Measurements from ENCODE around the gene TRAPPC2L. TPM values are rescaled to one million over a fixed set of nuclear protein-coding genes. Genes with fewer than 3 reads are reported as not detected.

The TRAPPC2L gene
- total RNA-seq, 1 experiment from 2014 or later: 94.1 TPM

DNA sequence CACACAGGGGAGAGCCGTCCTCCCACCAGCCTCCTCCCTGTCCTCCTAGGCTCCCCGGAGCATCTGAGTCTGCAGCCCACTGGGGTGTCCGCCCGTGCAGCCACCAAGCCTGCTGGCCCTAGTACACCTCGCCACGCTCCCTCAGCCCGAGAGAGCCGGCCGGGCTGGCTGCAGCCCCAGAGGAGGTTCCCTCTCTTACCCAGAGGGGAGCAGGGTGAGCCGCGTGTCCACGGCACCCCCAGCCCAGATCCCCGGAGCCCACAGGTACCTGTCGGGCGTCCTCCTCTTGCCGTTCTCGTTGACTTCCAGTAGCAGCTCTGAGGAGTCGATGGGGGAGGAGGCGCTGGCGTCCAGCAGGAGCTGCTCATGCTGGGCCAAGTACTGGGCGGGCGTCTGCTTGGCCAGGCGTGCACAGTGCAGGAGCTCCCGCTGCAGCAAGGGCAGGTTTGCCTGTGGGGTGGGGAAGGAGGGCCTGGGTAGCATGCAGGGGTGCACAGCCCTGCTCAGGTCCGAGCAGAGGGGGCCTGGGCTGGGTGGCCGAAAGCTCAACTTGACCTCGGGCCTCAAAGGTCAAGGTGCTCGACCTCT is 28.9 kb downstream of the TRAPPC2L start:
- H3K9me3 ChIP-seq (ENCODE audit: control insufficient read depth in 1 of 2, insufficient read depth in 1 of 2, low read depth in 1 of 2, low read length in 2 of 2): no peaks in the 10 kb centered on the region
- ChIA-PET RAD21 (ENCODE audit: low non-redundant PET in 1 of 2, low total read pairs in 2 of 2, uncharacterized antibody in 2 of 2, unreplicated experiment in 2 of 2) (no interaction called here), POLR2A (no interaction called here), CTCF (no interaction called here)
- no peaks in the 10 kb centered on the region for H3K9me2 ChIP-seq (ENCODE audit: insufficient read depth)
- no peak overlapping the region for H3K4me3 ChIP-seq (replicated peaks in 1 of 2; ENCODE audit: low read depth in 1 of 2, low read length in 2 of 2)
- no TSS peak for BruUV-seq (replicated peaks)
- H3K4me2 ChIP-seq (ENCODE audit: low read length): no peak overlapping the region
- intact Hi-C loops (cut with micrococcal nuclease): no loop called here
- H3K27ac ChIP-seq (ENCODE audit: low read depth, low read length): no peak overlapping the region
- no peaks in the 10 kb centered on the region for H4K20me1 ChIP-seq (ENCODE audit: insufficient read depth)
- no peak overlapping the region for H2AFZ ChIP-seq (ENCODE audit: low read depth, low read length, poor library complexity, severe bottlenecking)
- H3K9ac ChIP-seq (ENCODE audit: low read length): no peak overlapping the region
- no peak for ATAC-seq
- no peaks in the 10 kb centered on the region for H3K27me3 ChIP-seq (ENCODE audit: insufficient read depth, low read length)
- H3K36me3 ChIP-seq (ENCODE audit: control insufficient read depth in 1 of 2, insufficient read depth in 2 of 2, low read length in 2 of 2): peaks cover 0 to 6% of the 10 kb centered on the region in 2 experiments; a peak in 1 of 4 replicates
- no peak for DNase-seq (ENCODE audit: low read depth, low spot score)
- H3K4me1 ChIP-seq (ENCODE audit: control insufficient read depth in 1 of 2, insufficient read depth in 2 of 2, low read length in 2 of 2): peaks cover 7 to 22% of the 10 kb centered on the region in 2 experiments; a peak in 3 of 4 replicates
- TF ChIP-seq POLR2AphosphoS5 (IDR thresholded peaks at IDR 0.05; ENCODE audit: low read depth, low read length) (no peak), RAD21 (IDR thresholded peaks at IDR 0.05; ENCODE audit: low read depth) (no peak), CEBPB (IDR thresholded peaks at IDR 0.05; ENCODE audit: low read depth) (no peak), ELF1 (IDR thresholded peaks at IDR 0.05; ENCODE audit: borderline replicate concordance, low read depth) (no peak), EZH2phosphoT487 (IDR thresholded peaks at IDR 0.05; ENCODE audit: borderline replicate concordance) (no peak), FOSL1 (IDR thresholded peaks at IDR 0.05; ENCODE audit: low read depth) (no peak), ZFX (IDR thresholded peaks at IDR 0.05) (no peak), JUND (IDR thresholded peaks at IDR 0.05) (no peak), SRF (IDR thresholded peaks at IDR 0.05; ENCODE audit: low read depth) (no peak), SIN3A (IDR thresholded peaks at IDR 0.05; ENCODE audit: low read depth) (no peak)
- TF ChIP-seq, protein P1, sequence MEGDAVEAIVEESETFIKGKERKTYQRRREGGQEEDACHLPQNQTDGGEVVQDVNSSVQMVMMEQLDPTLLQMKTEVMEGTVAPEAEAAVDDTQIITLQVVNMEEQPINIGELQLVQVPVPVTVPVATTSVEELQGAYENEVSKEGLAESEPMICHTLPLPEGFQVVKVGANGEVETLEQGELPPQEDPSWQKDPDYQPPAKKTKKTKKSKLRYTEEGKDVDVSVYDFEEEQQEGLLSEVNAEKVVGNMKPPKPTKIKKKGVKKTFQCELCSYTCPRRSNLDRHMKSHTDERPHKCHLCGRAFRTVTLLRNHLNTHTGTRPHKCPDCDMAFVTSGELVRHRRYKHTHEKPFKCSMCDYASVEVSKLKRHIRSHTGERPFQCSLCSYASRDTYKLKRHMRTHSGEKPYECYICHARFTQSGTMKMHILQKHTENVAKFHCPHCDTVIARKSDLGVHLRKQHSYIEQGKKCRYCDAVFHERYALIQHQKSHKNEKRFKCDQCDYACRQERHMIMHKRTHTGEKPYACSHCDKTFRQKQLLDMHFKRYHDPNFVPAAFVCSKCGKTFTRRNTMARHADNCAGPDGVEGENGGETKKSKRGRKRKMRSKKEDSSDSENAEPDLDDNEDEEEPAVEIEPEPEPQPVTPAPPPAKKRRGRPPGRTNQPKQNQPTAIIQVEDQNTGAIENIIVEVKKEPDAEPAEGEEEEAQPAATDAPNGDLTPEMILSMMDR (IDR thresholded peaks at IDR 0.05 in 2 of 3, conservative IDR thresholded peaks at IDR 0.05 in 1 of 3; ENCODE audit: borderline replicate concordance in 1 of 3, insufficient read depth in 1 of 3, low read depth in 2 of 3, low read length in 2 of 3): no peak
- TF ChIP-seq, protein P2, sequence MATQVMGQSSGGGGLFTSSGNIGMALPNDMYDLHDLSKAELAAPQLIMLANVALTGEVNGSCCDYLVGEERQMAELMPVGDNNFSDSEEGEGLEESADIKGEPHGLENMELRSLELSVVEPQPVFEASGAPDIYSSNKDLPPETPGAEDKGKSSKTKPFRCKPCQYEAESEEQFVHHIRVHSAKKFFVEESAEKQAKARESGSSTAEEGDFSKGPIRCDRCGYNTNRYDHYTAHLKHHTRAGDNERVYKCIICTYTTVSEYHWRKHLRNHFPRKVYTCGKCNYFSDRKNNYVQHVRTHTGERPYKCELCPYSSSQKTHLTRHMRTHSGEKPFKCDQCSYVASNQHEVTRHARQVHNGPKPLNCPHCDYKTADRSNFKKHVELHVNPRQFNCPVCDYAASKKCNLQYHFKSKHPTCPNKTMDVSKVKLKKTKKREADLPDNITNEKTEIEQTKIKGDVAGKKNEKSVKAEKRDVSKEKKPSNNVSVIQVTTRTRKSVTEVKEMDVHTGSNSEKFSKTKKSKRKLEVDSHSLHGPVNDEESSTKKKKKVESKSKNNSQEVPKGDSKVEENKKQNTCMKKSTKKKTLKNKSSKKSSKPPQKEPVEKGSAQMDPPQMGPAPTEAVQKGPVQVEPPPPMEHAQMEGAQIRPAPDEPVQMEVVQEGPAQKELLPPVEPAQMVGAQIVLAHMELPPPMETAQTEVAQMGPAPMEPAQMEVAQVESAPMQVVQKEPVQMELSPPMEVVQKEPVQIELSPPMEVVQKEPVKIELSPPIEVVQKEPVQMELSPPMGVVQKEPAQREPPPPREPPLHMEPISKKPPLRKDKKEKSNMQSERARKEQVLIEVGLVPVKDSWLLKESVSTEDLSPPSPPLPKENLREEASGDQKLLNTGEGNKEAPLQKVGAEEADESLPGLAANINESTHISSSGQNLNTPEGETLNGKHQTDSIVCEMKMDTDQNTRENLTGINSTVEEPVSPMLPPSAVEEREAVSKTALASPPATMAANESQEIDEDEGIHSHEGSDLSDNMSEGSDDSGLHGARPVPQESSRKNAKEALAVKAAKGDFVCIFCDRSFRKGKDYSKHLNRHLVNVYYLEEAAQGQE (IDR thresholded peaks at IDR 0.05; ENCODE audit: low read depth): no peak
- TF ChIP-seq, protein P3, sequence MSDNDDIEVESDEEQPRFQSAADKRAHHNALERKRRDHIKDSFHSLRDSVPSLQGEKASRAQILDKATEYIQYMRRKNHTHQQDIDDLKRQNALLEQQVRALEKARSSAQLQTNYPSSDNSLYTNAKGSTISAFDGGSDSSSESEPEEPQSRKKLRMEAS (IDR thresholded peaks at IDR 0.05): no peak
- TF ChIP-seq, protein P4, sequence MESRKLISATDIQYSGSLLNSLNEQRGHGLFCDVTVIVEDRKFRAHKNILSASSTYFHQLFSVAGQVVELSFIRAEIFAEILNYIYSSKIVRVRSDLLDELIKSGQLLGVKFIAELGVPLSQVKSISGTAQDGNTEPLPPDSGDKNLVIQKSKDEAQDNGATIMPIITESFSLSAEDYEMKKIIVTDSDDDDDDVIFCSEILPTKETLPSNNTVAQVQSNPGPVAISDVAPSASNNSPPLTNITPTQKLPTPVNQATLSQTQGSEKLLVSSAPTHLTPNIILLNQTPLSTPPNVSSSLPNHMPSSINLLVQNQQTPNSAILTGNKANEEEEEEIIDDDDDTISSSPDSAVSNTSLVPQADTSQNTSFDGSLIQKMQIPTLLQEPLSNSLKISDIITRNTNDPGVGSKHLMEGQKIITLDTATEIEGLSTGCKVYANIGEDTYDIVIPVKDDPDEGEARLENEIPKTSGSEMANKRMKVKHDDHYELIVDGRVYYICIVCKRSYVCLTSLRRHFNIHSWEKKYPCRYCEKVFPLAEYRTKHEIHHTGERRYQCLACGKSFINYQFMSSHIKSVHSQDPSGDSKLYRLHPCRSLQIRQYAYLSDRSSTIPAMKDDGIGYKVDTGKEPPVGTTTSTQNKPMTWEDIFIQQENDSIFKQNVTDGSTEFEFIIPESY (IDR thresholded peaks at IDR 0.05; ENCODE audit: extremely low read depth, insufficient replicate concordance, low read length): no peak
- H3K79me2 ChIP-seq (ENCODE audit: insufficient read depth, low read length): no peaks in the 10 kb centered on the region

All from HCT116 (cell line).